ENCODE results near the gene THOC6.
"Not testable (repeated sequence)": the region's sequence is repeated elsewhere in the genome, so short reads cannot be mapped to it uniquely, and the experiment has no call there.

Gene THOC6

GRCh38 chr16:3072148-3072547 is 48.3 kb downstream of the THOC6 start:
- not testable (repeated sequence) for DNase-seq (ENCODE audit: low spot score)

GRCh38 chr16:3072576-3073263 is 48.9 kb downstream of the THOC6 start:
- DNase-seq (ENCODE audit: low spot score): not testable (repeated sequence)

- DNase-seq (ENCODE audit: low spot score): no peak
Observed at GRCh38 chr16:3073448-3073847, 49.6 kb downstream of the THOC6 start.

GRCh38 chr16:3074860-3075522 is 51.2 kb downstream of the THOC6 start:
- DNase-seq (ENCODE audit: low spot score): no peak

- no peak for DNase-seq (ENCODE audit: low spot score)
Observed at GRCh38 chr16:3075523-3075915, 51.7 kb downstream of the THOC6 start.

GRCh38 chr16:3075946-3076345 is 52.1 kb downstream of the THOC6 start:
- DNase-seq (ENCODE audit: low spot score): not testable (repeated sequence)

- DNase-seq (ENCODE audit: low spot score): no peak
Observed at GRCh38 chr16:3076577-3076976, 52.7 kb downstream of the THOC6 start.
